Hematopoietic multipotent progenitor cell treated with erythropoietin and hydrocortisone succinate and interleukin-3 and kit ligand, for 15 days (in vitro differentiated cells): ENCODE measurements around the gene TMEM60.
A peak's percentile ranks its signal among the peaks of the same experiment; 100 is the strongest.
"Not testable (repeated sequence)": the region's sequence is repeated elsewhere in the genome, so short reads cannot be mapped to it uniquely, and the experiment has no call there.

ENCODE experiments used
- DNase-seq: peaks from one replicate; pipeline ENCODE4 v3.0.0-alpha.2; 2015; ENCODE audit warnings: low spot score

Gene TMEM60

GRCh38 chr7:77798394-77799077, at the start of gene TMEM60, which contains the start of gene PHTF2:
TMEM60 (minus strand) TSS chr7:77798434; CDS start chr7:77794373, 4,061 bp downstream.
PHTF2 (plus strand) TSS chr7:77798773.
- peak; percentile 95 for DNase-seq

GRCh38 chr7:77846317-77847092, 48.3 kb upstream of the TMEM60 start:
- DNase-seq, result no peak

GRCh38 chr7:77843194-77843593, 45.0 kb upstream of the TMEM60 start:
- no peak for DNase-seq

GRCh38 chr7:77839919-77840318, 41.7 kb upstream of the TMEM60 start:
- DNase-seq, result no peak

GRCh38 chr7:77838929-77839491, 40.8 kb upstream of the TMEM60 start:
- no peak for DNase-seq

GRCh38 chr7:77837966-77838365, 39.7 kb upstream of the TMEM60 start:
- DNase-seq, result no peak

GRCh38 chr7:77837275-77837674, 39.0 kb upstream of the TMEM60 start:
- DNase-seq, result no peak

- not testable (repeated sequence) for DNase-seq
Observed at GRCh38 chr7:77836425-77836824, 38.2 kb upstream of the TMEM60 start.

GRCh38 chr7:77833136-77833535, 34.9 kb upstream of the TMEM60 start:
- no peak for DNase-seq

GRCh38 chr7:77831953-77832352, 33.7 kb upstream of the TMEM60 start:
- no peak for DNase-seq

GRCh38 chr7:77831481-77831880, 33.2 kb upstream of the TMEM60 start:
- no peak for DNase-seq

- no peak for DNase-seq
Observed at GRCh38 chr7:77830649-77831355, 32.6 kb upstream of the TMEM60 start.

GRCh38 chr7:77827999-77828398, 29.8 kb upstream of the TMEM60 start:
- DNase-seq, result no peak

- DNase-seq, result no peak
Observed at GRCh38 chr7:77826300-77826699, 28.1 kb upstream of the TMEM60 start.

GRCh38 chr7:77825131-77825530, 26.9 kb upstream of the TMEM60 start:
- no peak for DNase-seq

- DNase-seq, result no peak
Observed at GRCh38 chr7:77824636-77825035, 26.4 kb upstream of the TMEM60 start.

- no peak for DNase-seq
Observed at GRCh38 chr7:77823787-77824186, 25.6 kb upstream of the TMEM60 start.

GRCh38 chr7:77822269-77822668, 24.0 kb upstream of the TMEM60 start:
- DNase-seq, result peak; percentile 21

- no peak for DNase-seq
Observed at GRCh38 chr7:77820967-77821366, 22.7 kb upstream of the TMEM60 start.

- no peak for DNase-seq
Observed at GRCh38 chr7:77819021-77819420, 20.8 kb upstream of the TMEM60 start.

- DNase-seq, result no peak
Observed at GRCh38 chr7:77813180-77813579, 14.9 kb upstream of the TMEM60 start.

- no peak for DNase-seq
Observed at GRCh38 chr7:77812290-77812685, 14.1 kb upstream of the TMEM60 start.
